GM12892 (cell line): ENCODE measurements around the gene RAB29.

Source experiments
- POLR2A ChIP-seq: IDR thresholded peaks from 2 replicates; pipeline ENCODE4 v1.6.1; 2011; ENCODE audit warnings: low read depth, low read length, control low read depth
- POLR2AphosphoS5 ChIP-seq: IDR thresholded peaks from 2 replicates; pipeline ENCODE4 v1.6.1; 2011; ENCODE audit warnings: low read depth, low read length, control low read depth
- TAF1 ChIP-seq: IDR thresholded peaks from 2 replicates; pipeline ENCODE4 v1.6.1; 2011; ENCODE audit warnings: low read depth, mild to moderate bottlenecking, control low read depth, low read length, borderline replicate concordance

GRCh38 chr1:205735218-205735617 lies 40.1 kb downstream of the RAB29 start:
- TF ChIP-seq POLR2A (no peak), POLR2AphosphoS5 (no peak), TAF1 (no peak)
